NB4 (cell line): ENCODE results near the gene ZDHHC9.
"Not testable (repeated sequence)": the region's sequence is repeated elsewhere in the genome, so short reads cannot be mapped to it uniquely, and the experiment has no call there.

Experiments
- DNase-seq: peaks from one replicate; pipeline ENCODE4 v3.0.0; 2010; ENCODE audit warnings: low read depth
- H3K4me3 ChIP-seq: one replicate; pipeline ENCODE4 v1.5.1; 2011; ENCODE audit warnings: mild to moderate bottlenecking, low read depth, low read length, moderate library complexity
- CTCF ChIP-seq: IDR thresholded peaks from one replicate; pipeline ENCODE4 v1.5.1; 2012; ENCODE audit warnings: low read depth, low read length
- MAX ChIP-seq: IDR thresholded peaks from 2 replicates; pipeline ENCODE4 v1.6.1; 2011; ENCODE audit warnings: low read depth, low read length
- MYC ChIP-seq: IDR thresholded peaks from 2 replicates; pipeline ENCODE4 v1.6.1; 2011; ENCODE audit warnings: low read depth, low read length
- POLR2A ChIP-seq: IDR thresholded peaks from 2 replicates; pipeline ENCODE4 v1.6.1; 2011; ENCODE audit warnings: mild to moderate bottlenecking; ENCODE audit not compliant: insufficient read length; ENCODE audit errors: extremely low read depth

The ZDHHC9 gene

GRCh38 chrX:129843459-129844306 lies at the start of gene ZDHHC9:
TSS of gene ZDHHC9 (minus strand) at chrX:129843886. CDS start at chrX:129841945, 1,941 bp downstream.
- DNase-seq = peak; percentile 90
- peak within 1 kb of the TSS; percentile 63 for H3K4me3 ChIP-seq
- TF ChIP-seq MAX (peak; percentile 76), CTCF (no peak), POLR2A (no peak), MYC (no peak)

- H3K4me3 ChIP-seq = no peak overlapping the region
- DNase-seq = peak; percentile 14
- no peak for TF ChIP-seq POLR2A
- no peak for TF ChIP-seq CTCF
- TF ChIP-seq MYC = no peak
Measured at GRCh38 chrX:129877401-129877800, 33.7 kb upstream of the ZDHHC9 start.

- peak; percentile 2 for DNase-seq
- TF ChIP-seq MYC (no peak), MAX (no peak), CTCF (no peak), POLR2A (no peak)
- H3K4me3 ChIP-seq = no peak overlapping the region
Measured at GRCh38 chrX:129876771-129877305, 33.2 kb upstream of the ZDHHC9 start.

GRCh38 chrX:129875669-129876068 lies 32.0 kb upstream of the ZDHHC9 start:
- TF ChIP-seq MYC = no peak

GRCh38 chrX:129872524-129872923 lies 28.8 kb upstream of the ZDHHC9 start:
- no peak overlapping the region for H3K4me3 ChIP-seq
- no peak for DNase-seq
- TF ChIP-seq MAX (no peak), MYC (no peak), CTCF (no peak), POLR2A (no peak)

More at GRCh38 chrX:129875669-129876068, 32.0 kb upstream of the ZDHHC9 start:
- H3K4me3 ChIP-seq = no peak overlapping the region
- peak; percentile 43 for DNase-seq

- not testable (repeated sequence) for H3K4me3 ChIP-seq
Measured at GRCh38 chrX:129866321-129866720, 22.6 kb upstream of the ZDHHC9 start.

GRCh38 chrX:129859134-129859533 lies 15.4 kb upstream of the ZDHHC9 start:
- not testable (repeated sequence) for H3K4me3 ChIP-seq

More at GRCh38 chrX:129866321-129866720, 22.6 kb upstream of the ZDHHC9 start:
- DNase-seq = not testable (repeated sequence)

GRCh38 chrX:129851825-129852224 lies 8.1 kb upstream of the ZDHHC9 start:
- not testable (repeated sequence) for H3K4me3 ChIP-seq, DNase-seq

More at GRCh38 chrX:129859134-129859533, 15.4 kb upstream of the ZDHHC9 start:
- DNase-seq = not testable (repeated sequence)
